ACC112 (cell line): ENCODE data around the gene HMX1.

ENCODE experiments used
- H2AFZ ChIP-seq: fragments of 200-600 bp; sonication (generic); one replicate; pipeline ENCODE4 v1.6.0; 2017; ENCODE audit warnings: antibody characterized with exemption, low read length; ENCODE audit not compliant: unreplicated experiment
- H3K27ac ChIP-seq: fragments of 200-600 bp; sonication (generic); 2 replicates; pipeline ENCODE4 v1.5.1; 2014; ENCODE audit warnings: low read depth, mild to moderate bottlenecking, antibody characterized with exemption, low read length, moderate library complexity
- H3K27me3 ChIP-seq: fragments of 200-600 bp; sonication (generic); 2 replicates; pipeline ENCODE4 v1.6.1; 2014; ENCODE audit warnings: mild to moderate bottlenecking, antibody characterized with exemption, low read length, moderate library complexity, mixed read lengths; ENCODE audit not compliant: insufficient read depth
- H3K36me3 ChIP-seq: fragments of 200-600 bp; sonication (generic); 2 replicates; pipeline ENCODE4 v1.6.1; 2016; ENCODE audit warnings: mild to moderate bottlenecking, antibody characterized with exemption, low read length, moderate library complexity, mixed read lengths; ENCODE audit not compliant: insufficient read depth
- H3K4me1 ChIP-seq: fragments of 200-600 bp; sonication (generic); one replicate; pipeline ENCODE4 v1.6.1; 2016; ENCODE audit warnings: low read length, mixed read lengths; ENCODE audit not compliant: insufficient read depth, unreplicated experiment, control insufficient read depth
- H3K4me3 ChIP-seq: fragments of 200-600 bp; sonication (generic); 2 replicates; pipeline ENCODE4 v1.5.1; 2014; ENCODE audit warnings: mild to moderate bottlenecking, low read depth, low read length
- H3K79me2 ChIP-seq: fragments of 200-600 bp; sonication (generic); one replicate; pipeline ENCODE4 v1.6.0; 2016; ENCODE audit warnings: low read length; ENCODE audit not compliant: control insufficient read depth, unreplicated experiment, insufficient read depth

The HMX1 gene

GRCh38 chr4:8874003-8874895, 2.6 kb upstream of the HMX1 start:
- Histone ChIP-seq H3K4me1 (no peaks in the 10 kb centered on the region), H3K36me3 (no peaks in the 10 kb centered on the region), H3K27ac (no peak overlapping the region), H3K4me3 (no peak overlapping the region), H2AFZ (no peak overlapping the region), H3K27me3 (peaks cover 93% of the 10 kb centered on the region), H3K79me2 (no peaks in the 10 kb centered on the region)

GRCh38 chr4:8872402-8873291, 1.0 kb upstream of the HMX1 start:
- peaks cover 94% of the 10 kb centered on the region for H3K27me3 ChIP-seq
- H2AFZ ChIP-seq, result no peak overlapping the region
- no peaks in the 10 kb centered on the region for H3K36me3 ChIP-seq
- no peak overlapping the region for H3K4me3 ChIP-seq
- H3K27ac ChIP-seq, result no peak overlapping the region
- H3K79me2 ChIP-seq, result no peaks in the 10 kb centered on the region
- no peaks in the 10 kb centered on the region for H3K4me1 ChIP-seq

GRCh38 chr4:8870647-8871416, 807 bp downstream of the HMX1 start:
- H3K4me1 ChIP-seq, result no peaks in the 10 kb centered on the region
- no peak overlapping the region for H2AFZ ChIP-seq
- H3K27ac ChIP-seq, result no peak overlapping the region
- peaks cover 94% of the 10 kb centered on the region for H3K27me3 ChIP-seq
- H3K36me3 ChIP-seq, result no peaks in the 10 kb centered on the region
- H3K4me3 ChIP-seq, result no peak overlapping the region
- no peaks in the 10 kb centered on the region for H3K79me2 ChIP-seq

- H3K4me1 ChIP-seq, result no peaks in the 10 kb centered on the region
- H3K36me3 ChIP-seq, result no peaks in the 10 kb centered on the region
- no peak overlapping the region for H2AFZ ChIP-seq
- no peaks in the 10 kb centered on the region for H3K79me2 ChIP-seq
- no peak overlapping the region for H3K4me3 ChIP-seq
- peaks cover 91% of the 10 kb centered on the region for H3K27me3 ChIP-seq
- H3K27ac ChIP-seq, result no peak overlapping the region
These were observed 1.6 kb downstream of the HMX1 start for GRCh38 chr4:8869898-8870646.

- no peaks in the 10 kb centered on the region for H3K4me1 ChIP-seq
- no peaks in the 10 kb centered on the region for H3K36me3 ChIP-seq
- no peaks in the 10 kb centered on the region for H3K79me2 ChIP-seq
- no peak overlapping the region for H2AFZ ChIP-seq
- H3K4me3 ChIP-seq, result no peak overlapping the region
- peaks cover 91% of the 10 kb centered on the region for H3K27me3 ChIP-seq
- H3K27ac ChIP-seq, result no peak overlapping the region
These were observed 2.4 kb downstream of the HMX1 start for GRCh38 chr4:8869002-8869897.

GRCh38 chr4:8868321-8869001, 3.2 kb downstream of the HMX1 start:
- Histone ChIP-seq H3K4me1 (no peaks in the 10 kb centered on the region), H3K27ac (no peak overlapping the region), H3K79me2 (no peaks in the 10 kb centered on the region), H2AFZ (no peak overlapping the region), H3K27me3 (peaks cover 91% of the 10 kb centered on the region), H3K4me3 (no peak overlapping the region), H3K36me3 (no peaks in the 10 kb centered on the region)

GRCh38 chr4:8867624-8868320, 3.9 kb downstream of the HMX1 start:
- H3K79me2 ChIP-seq, result no peaks in the 10 kb centered on the region
- no peak overlapping the region for H2AFZ ChIP-seq
- H3K27me3 ChIP-seq, result peaks cover 91% of the 10 kb centered on the region
- no peaks in the 10 kb centered on the region for H3K36me3 ChIP-seq
- H3K27ac ChIP-seq, result no peak overlapping the region
- H3K4me3 ChIP-seq, result no peak overlapping the region
- H3K4me1 ChIP-seq, result no peaks in the 10 kb centered on the region

- H3K4me1 ChIP-seq, result no peaks in the 10 kb centered on the region
- no peak overlapping the region for H3K4me3 ChIP-seq
- H3K27ac ChIP-seq, result no peak overlapping the region
- H3K36me3 ChIP-seq, result no peaks in the 10 kb centered on the region
- H3K79me2 ChIP-seq, result no peaks in the 10 kb centered on the region
- peaks cover 91% of the 10 kb centered on the region for H3K27me3 ChIP-seq
- no peak overlapping the region for H2AFZ ChIP-seq
These were observed 4.6 kb downstream of the HMX1 start for GRCh38 chr4:8866828-8867623.
